T-helper 1 cell treated with Interleukin-12 subunit alpha and Interleukin-12 subunit beta and Interleukin-4 antibody, amounts not matched to agents 30 μg/mL and 1 μg/mL, for 36 hours (primary cell): ENCODE results near the gene CEP72.
"Not testable (repeated sequence)": the region's sequence is repeated elsewhere in the genome, so short reads cannot be mapped to it uniquely, and the experiment has no call there.

Source experiments
- H3K27ac Mint-ChIP-seq: one replicate; pipeline ENCODE4 v1.8.0; 2021; ENCODE audit warnings: mild to moderate bottlenecking, mixed read lengths
- H3K27me3 Mint-ChIP-seq: one replicate; pipeline ENCODE4 v1.8.0; 2021; ENCODE audit warnings: low read depth, mixed read lengths
- H3K36me3 Mint-ChIP-seq: one replicate; pipeline ENCODE4 v1.8.0; 2021; ENCODE audit warnings: low read depth, mixed read lengths
- H3K4me1 Mint-ChIP-seq: one replicate; pipeline ENCODE4 v1.8.0; 2021; ENCODE audit warnings: low read depth, mixed read lengths
- H3K4me3 Mint-ChIP-seq: one replicate; pipeline ENCODE4 v1.8.0; 2021; ENCODE audit warnings: mild to moderate bottlenecking, moderate library complexity, mixed read lengths
- H3K9me3 Mint-ChIP-seq: one replicate; pipeline ENCODE4 v1.8.0; 2021; ENCODE audit warnings: mixed read lengths

CEP72 gene

DNA sequence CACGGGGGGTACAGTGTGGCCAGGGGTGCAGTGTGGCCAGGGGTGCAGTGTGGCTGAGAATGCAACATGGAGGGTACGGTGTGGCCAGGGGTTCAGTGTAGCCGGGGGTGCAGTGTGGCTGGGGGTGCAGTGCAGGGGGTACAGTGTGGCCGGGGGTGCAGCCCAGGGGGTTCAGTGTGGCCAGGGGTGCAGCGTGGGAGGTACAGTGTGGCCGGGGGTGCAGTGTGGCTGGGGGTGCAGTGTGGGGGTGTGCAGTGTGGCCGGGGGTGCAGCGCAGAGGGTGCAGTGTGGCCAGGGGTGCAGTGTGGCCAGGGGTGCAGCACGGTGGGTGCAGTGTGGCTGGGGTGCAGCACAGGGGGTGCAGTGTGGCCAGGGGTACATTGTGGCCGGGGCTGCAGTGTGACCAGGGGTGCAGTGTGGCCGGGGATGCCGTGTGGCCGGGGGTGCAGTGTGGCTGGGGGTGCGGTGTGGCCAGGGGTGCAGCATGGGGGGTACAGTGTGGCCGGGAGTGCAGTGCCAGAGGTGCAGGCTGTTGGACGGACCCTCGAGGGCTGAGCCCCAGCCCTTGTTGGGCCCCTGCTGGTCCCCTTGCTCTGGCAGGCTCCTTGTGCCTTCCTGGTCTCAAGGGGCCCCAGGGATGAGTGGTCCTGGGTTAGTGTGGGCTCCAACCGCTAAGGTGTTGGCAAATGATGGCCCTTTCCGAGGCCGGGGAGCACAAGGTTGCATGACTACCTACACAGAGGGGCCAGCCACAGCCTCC lies 63.2 kb downstream of the CEP72 start:
- Mint-ChIP-seq H3K4me3 (no peak overlapping the region), H3K27ac (no peak overlapping the region), H3K36me3 (no peaks in the 10 kb centered on the region), H3K27me3 (no peaks in the 10 kb centered on the region), H3K4me1 (no peaks in the 10 kb centered on the region), H3K9me3 (no peaks in the 10 kb centered on the region)

DNA sequence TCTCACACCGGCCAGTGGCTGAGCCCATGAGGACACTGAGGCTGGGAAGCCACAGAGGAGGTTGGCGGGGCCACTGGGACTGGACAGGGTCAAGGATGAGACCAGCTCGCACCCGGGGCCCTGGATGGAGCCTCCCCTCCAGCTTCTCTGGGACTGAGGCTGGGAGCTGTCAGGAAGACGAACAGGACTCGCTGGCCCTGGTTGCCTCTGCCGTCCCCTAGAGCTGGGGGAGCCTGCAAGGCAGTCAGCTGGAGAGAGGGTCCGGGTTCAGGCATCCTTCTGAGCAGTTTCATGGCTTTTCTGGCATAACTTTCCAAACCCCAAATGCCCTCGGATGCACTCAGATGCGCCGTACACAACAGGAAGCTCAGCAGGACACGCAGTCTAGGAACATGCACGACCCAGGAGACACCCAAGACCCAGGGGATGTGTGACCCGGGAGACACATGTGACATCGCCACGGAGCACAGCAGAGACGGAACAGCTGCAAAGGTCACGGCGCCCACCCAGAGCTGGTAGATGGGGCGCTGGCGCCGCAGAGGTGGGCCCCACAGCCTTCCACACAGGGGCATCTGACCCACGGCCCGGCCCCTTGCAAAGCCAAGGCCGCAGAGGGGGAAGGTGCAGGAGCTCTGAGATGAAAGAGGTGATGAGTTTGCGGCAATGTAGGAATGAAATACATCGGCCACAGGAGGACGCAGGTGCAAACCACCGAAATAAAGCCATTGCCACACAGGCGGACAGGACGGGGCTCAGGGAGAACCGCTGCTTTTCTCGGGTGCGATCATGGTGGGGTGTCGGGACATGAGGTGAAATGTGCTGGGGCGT lies 63.9 kb downstream of the CEP72 start:
- Mint-ChIP-seq H3K9me3 (no peaks in the 10 kb centered on the region), H3K4me3 (no peak overlapping the region), H3K36me3 (no peaks in the 10 kb centered on the region), H3K4me1 (no peaks in the 10 kb centered on the region), H3K27me3 (no peaks in the 10 kb centered on the region), H3K27ac (no peak overlapping the region)

DNA sequence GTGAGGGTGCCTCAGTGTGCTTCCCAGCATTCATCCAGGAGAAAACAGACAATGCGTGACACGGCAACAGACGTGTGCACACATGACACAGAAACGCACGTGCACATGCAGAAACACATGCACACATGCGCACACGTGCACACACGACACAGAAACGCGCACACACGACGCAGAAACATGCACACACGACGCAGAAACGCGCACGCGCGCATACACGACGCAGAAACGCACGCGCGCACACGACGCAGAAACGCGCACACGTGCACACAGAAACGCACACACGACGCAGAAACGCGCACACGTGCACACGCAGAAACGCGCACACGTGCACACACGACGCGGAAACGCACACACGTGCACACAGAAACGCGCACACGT lies 64.5 kb downstream of the CEP72 start:
- H3K4me1 Mint-ChIP-seq: no peaks in the 10 kb centered on the region
- no peaks in the 10 kb centered on the region for H3K27me3 Mint-ChIP-seq
- H3K27ac Mint-ChIP-seq: no peak overlapping the region
- H3K9me3 Mint-ChIP-seq: no peaks in the 10 kb centered on the region
- H3K4me3 Mint-ChIP-seq: no peak overlapping the region
- no peaks in the 10 kb centered on the region for H3K36me3 Mint-ChIP-seq

DNA sequence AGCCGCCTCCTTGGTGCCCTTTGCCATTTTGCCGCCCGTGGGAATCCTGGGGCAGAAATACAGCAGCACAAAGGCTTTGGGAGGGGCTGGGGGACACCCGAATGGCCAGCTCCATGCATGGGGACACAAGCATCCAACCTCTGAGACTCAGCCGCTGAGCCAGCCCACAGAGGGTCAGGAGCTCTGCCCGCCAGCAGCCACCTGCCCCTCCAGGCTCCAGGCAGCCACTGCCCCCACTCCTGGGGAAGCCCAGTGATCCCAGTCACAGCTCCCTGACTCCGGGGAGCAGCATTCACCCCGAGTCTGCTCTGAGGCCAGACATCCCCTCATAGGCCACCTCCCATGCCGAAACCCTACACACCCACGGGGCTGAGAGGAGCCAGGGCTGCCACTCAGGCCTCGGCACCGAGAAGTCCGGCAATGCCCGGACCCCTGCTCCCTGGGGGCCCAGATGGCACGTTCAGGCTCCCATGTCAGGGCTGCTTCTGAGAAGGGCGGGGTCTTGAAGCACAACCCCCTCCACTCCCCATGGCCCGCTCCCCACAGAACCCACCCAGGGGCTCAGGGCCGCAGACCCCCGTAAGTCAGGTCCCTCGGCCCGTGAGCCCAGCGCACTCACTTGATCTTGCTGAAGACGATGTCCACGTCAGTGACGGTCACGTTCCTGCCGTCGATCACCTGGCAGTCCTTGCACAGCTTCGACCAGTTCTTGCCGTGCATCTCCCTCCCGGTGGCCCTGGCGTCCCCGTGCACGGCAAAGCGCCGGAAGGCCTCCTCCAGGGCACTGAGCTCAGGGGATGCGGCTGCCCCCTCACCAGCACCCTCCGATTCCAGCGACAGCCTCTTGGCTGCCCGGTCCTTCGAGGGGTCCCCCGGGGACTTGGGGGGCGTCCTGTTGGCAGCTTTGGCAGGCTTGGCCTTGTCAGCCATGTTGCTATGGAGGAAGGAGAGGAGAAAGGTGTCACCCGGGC lies 65.3 kb downstream of the CEP72 start:
- Mint-ChIP-seq H3K27ac (no peak overlapping the region), H3K4me1 (no peaks in the 10 kb centered on the region), H3K9me3 (no peaks in the 10 kb centered on the region), H3K27me3 (no peaks in the 10 kb centered on the region), H3K36me3 (no peaks in the 10 kb centered on the region), H3K4me3 (no peak overlapping the region)

DNA sequence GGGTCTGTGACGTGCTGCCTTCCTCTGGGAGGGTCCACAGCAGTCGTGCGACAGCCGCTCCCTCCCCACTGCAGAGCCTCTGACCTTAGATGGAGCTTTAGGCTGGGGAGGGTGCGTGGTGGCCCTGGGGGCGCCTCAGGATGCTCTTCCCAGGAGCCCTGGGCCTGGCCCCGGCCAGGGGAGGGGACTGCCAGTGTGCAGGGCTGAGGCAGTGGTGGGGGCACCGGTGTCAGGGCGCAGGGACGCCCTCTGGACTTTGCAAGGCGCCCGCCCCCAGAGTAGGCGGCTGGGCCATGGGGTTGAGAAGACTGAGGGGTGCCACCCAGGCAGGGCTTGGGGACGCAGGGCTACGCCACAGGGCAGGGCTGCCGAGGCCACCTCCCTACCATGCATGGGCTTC lies 66.4 kb downstream of the CEP72 start:
- not testable (repeated sequence) for H3K27me3 Mint-ChIP-seq, H3K36me3 Mint-ChIP-seq, H3K4me1 Mint-ChIP-seq, H3K27ac Mint-ChIP-seq, H3K9me3 Mint-ChIP-seq, H3K4me3 Mint-ChIP-seq

DNA sequence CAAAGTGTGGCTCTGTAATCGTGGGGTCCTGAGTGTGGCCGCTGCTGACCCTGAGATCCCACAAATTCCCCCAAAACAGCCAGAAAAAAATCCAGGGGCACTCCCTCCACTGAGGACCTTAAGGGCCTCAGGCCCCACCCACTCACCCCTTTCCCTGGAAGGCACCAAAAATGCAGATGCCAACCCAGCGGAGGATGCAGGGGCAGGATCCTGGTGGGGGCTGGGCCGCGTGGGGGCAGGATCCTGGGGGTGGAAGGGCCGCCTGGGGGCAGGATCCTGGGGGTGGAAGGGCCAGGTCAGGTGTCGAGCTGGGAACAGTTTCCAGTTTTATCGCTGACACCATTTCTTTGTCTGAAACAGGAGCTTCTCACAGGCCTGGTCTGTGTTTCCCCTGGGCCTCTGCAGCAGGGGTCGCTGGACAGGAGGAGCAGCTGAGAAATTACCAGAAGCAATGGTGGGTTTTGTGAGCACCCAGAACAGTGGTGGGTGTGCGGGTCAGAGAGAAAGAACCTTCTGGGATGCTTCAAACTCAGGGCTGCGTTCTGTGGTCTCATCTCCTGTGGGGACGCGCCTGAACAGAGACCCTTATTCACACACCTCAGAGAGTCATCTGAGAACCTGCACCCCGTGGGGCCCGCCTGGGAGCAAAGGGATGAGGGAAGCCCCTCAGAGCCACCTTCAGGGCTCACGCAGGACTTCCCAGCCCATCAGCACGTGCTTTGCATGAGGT lies 67.2 kb downstream of the CEP72 start:
- not testable (repeated sequence) for H3K27me3 Mint-ChIP-seq, H3K9me3 Mint-ChIP-seq, H3K4me3 Mint-ChIP-seq, H3K27ac Mint-ChIP-seq, H3K36me3 Mint-ChIP-seq, H3K4me1 Mint-ChIP-seq

DNA sequence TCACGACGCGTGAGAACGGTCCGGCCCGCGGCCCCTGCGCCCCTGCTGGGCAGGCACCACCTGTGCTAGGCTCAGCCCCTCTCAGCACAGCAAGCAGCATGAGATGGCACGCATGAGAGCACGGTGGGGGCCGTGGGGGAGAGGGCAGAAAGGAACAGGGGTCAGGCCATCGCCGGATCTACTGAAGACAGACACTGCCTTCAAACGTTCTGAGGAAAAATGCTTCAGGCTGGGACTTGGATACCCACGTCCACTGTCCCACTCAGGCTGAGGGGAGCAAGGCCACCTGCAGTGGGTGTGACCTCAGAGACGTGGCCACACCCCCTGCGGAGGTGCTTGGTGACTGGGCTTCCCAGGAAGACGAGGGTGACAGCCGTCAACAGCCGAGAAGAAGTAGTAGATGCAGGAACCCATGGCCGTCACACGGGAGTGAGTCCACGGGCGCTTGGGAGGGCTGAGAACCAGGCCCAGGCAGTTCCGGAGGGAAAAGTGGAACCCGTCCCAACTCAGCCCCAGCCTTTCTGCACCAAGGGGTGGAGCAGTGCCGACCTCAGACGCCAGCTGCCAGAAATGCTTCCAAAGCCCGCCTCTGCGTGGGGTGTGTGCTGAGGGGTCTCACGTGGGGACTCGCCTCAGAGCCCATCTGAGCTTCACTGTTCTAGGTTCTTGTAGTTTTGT lies 68.1 kb downstream of the CEP72 start:
- not testable (repeated sequence) for H3K9me3 Mint-ChIP-seq, H3K27me3 Mint-ChIP-seq, H3K4me1 Mint-ChIP-seq, H3K4me3 Mint-ChIP-seq, H3K27ac Mint-ChIP-seq, H3K36me3 Mint-ChIP-seq

DNA sequence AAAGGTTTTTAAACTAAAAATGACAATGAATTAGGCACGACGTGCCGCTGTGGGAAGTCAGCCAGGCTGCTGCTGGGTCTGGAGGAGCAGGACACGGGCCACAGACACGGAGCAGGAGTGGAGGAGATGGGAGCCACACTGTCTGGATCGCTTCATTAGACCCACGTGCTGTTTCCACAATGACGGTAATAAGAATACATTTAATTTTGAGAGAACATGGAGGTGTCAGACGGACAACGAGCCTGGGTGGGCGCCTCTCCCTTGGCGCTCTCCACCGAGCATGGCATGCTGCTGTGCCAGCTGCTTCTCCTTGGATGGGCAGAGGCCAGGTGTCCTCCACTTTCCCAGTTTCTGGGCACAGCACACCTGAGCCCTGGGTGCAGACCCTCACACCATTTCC lies 68.7 kb downstream of the CEP72 start:
- not testable (repeated sequence) for H3K4me3 Mint-ChIP-seq, H3K4me1 Mint-ChIP-seq, H3K9me3 Mint-ChIP-seq, H3K27ac Mint-ChIP-seq, H3K36me3 Mint-ChIP-seq, H3K27me3 Mint-ChIP-seq

DNA sequence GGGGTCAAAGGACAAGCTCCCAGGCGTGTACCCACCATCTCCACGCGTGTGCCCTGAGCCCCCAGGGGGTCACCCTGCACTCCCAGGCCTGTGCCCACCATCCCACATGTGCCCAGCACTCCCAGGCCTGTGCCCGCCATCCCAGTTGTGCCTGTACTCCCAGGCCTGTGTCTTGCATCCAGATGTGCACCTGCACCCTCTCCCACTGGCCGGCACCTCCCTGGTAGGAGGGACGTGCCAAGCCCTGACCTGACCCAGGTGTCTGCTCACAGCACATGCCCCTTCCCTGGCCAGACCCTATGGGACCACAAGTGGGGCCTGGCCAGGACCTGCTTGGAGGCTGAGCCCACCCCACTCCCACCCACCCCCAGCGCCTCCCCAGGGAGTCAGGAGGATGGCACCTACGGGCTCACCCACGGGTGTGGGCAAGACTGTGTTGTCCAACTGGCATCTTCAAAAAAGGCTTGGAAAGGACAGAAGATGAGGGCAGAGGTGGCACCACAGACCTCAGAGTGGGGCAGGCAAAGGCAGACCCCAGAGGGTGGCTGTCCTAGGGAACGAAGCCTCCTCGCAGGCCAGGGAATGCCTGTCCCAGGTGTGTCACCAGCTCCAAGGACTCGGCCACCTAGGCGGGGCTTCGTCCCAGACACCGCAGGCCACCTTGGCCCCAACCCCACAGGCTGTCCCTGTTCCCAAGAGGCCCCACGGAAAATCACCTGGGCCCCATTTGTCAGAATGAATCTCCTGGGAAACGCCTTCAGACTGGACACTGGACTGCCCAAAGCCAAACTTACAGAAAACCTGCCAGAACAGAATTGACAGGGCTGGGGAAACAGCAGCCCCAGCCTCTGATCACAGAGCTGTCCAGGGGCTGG lies 69.4 kb downstream of the CEP72 start:
- H3K36me3 Mint-ChIP-seq, H3K27ac Mint-ChIP-seq, H3K9me3 Mint-ChIP-seq, H3K4me3 Mint-ChIP-seq, H3K4me1 Mint-ChIP-seq, H3K27me3 Mint-ChIP-seq: not testable (repeated sequence)

DNA sequence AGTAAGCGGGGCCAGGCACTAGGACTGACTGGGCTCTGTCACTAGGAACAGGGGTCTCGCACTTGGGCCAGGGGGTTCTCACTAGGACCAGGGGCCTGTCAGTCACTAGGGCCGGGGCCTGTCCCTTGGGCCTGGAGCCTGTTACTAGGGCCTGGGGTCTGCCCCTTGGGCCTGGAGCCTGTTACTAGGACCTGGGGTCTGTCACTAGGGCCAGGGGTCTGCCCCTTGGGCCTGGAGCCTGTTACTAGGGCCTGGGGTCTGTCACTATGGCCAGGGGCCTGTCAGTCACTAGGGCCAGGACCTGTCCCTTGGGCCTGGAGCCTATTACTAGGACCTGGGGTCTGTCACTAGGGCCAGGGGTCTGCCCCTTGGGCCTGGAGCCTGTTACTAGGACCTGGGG lies 70.1 kb downstream of the CEP72 start:
- H3K27ac Mint-ChIP-seq, H3K4me3 Mint-ChIP-seq, H3K4me1 Mint-ChIP-seq, H3K36me3 Mint-ChIP-seq, H3K27me3 Mint-ChIP-seq, H3K9me3 Mint-ChIP-seq: not testable (repeated sequence)

DNA sequence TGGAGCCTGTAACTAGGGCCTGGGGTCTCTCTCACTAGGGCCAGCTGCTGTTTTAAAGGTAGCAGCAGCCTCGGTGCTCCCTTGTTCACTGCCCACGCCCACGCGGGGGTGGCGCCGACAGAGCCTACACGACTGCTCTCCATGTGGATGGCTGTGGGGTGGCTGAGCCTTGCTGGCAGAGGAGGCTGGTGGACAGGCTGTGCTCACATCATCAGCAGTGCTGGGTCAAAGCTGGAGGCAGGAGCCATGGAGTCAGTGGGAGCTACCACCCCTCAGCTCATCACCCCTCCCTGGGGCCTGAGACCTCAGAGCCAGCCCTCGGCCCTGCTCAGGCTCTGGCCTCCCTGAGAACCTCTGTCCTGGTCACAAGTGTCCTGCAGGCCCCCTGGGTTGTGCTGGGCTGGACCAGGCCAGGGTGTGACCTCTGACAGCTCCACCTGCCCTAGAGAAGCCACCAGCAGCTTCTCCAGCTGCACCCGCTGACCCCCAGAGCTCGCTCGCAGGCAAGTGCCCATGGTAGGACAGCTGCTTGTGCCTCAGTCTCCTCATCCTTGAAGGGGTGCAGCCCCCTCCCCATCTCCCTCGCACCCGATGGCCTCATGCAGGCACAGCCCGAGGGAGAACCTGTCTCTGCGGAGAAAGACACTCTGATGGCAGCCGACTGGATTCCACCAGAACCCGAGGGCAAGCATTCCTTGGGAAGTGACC lies 70.7 kb downstream of the CEP72 start:
- H3K4me3 Mint-ChIP-seq, H3K9me3 Mint-ChIP-seq, H3K4me1 Mint-ChIP-seq, H3K36me3 Mint-ChIP-seq, H3K27ac Mint-ChIP-seq, H3K27me3 Mint-ChIP-seq: not testable (repeated sequence)

DNA sequence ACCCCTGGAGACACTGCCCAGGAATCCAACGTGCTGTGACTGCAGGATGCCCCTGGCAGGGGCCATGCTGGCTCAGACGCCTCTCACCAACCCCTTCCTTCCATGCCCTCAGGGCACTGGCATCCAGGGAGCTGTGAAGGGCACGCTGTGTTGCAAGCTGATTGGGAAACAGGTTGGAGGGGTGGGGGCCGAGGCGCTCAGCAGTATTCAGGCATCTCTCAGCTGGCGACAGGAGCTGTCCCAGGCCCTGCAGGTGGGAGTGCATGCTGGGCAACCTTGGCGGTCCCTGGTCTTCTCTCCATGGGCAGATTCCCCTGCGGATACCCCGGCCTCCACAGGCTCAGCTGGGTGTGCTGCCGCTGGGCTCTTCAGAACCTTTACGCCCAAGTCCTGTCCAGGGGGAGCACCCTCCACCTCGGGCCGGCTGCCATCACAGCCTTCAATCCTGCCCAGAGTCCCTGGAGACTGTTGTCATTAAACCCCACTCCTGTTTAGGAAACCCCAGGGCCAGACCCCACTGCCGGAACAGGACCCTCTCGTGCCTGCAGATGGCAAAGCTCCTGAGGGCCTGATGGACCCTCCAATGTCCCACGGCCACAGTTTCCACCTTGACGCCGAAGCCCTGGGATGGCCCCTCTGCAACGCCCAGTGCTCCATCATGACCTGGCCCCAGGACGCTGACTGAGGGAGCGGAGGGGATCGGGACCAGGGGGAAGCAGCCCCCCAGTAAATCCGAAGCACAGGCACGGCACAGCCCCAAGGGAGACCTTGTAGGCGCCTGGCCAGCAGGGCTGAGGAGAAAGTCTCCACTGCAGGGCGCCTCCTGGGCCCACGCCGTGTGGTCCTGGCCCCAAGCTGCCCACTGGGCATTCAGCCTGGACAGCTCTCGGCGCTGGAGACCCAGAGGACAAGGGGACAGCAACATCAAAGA lies 71.7 kb downstream of the CEP72 start:
- H3K4me3 Mint-ChIP-seq: no peak overlapping the region
- no peaks in the 10 kb centered on the region for H3K36me3 Mint-ChIP-seq
- H3K9me3 Mint-ChIP-seq: no peaks in the 10 kb centered on the region
- no peak overlapping the region for H3K27ac Mint-ChIP-seq
- H3K4me1 Mint-ChIP-seq: no peaks in the 10 kb centered on the region
- no peaks in the 10 kb centered on the region for H3K27me3 Mint-ChIP-seq
